AG09319 (cell line): ENCODE results near the gene B3GALT5.

ENCODE experiments used
- DNase-seq: peaks from one replicate; pipeline ENCODE4 v3.0.0-alpha.2; 2010; ENCODE audit warnings: low read depth; ENCODE audit errors: extremely low read depth
- CTCF ChIP-seq: IDR thresholded peaks from 2 replicates; pipeline ENCODE4 v1.5.1; 2011; ENCODE audit warnings: low read depth, mild to moderate bottlenecking, inconsistent platforms, low read length, moderate library complexity

The B3GALT5 gene

GRCh38 chr21:39612233-39613040, at the start of gene B3GALT5:
B3GALT5 (plus strand) TSS chr21:39612940; CDS start chr21:39660560, 47,620 bp downstream.
- no peak for DNase-seq
- no peak for TF ChIP-seq CTCF

- no peak for DNase-seq
- TF ChIP-seq CTCF = no peak
Measured at GRCh38 chr21:39564200-39564599, 48.5 kb upstream of the B3GALT5 start.

GRCh38 chr21:39567180-39567972, 45.4 kb upstream of the B3GALT5 start:
- TF ChIP-seq CTCF = no peak
- DNase-seq = no peak

- DNase-seq = no peak
- no peak for TF ChIP-seq CTCF
Measured at GRCh38 chr21:39568361-39568760, 44.4 kb upstream of the B3GALT5 start.

- no peak for TF ChIP-seq CTCF
- DNase-seq = no peak
Measured at GRCh38 chr21:39575775-39576174, 37.0 kb upstream of the B3GALT5 start.

- no peak for DNase-seq
- no peak for TF ChIP-seq CTCF
Measured at GRCh38 chr21:39576518-39577128, 36.1 kb upstream of the B3GALT5 start.

- no peak for TF ChIP-seq CTCF
- DNase-seq = no peak
Measured at GRCh38 chr21:39579734-39580332, 32.9 kb upstream of the B3GALT5 start.
